Transverse colon (tissue), 4 donors: ENCODE results near the gene UBASH3B. TPM values are rescaled to one million over a fixed set of nuclear protein-coding genes. Genes with fewer than 3 reads are reported as not detected.

Experiments
- small RNA-seq, 4 donors: library from RNA; depleted of rRNA; stranded (forward); fragments of <200 nt; gene quantifications; one replicate each; pipeline ENCODE3, GENCODE V24; 2016
- total RNA-seq, 4 donors: library from RNA; depleted of rRNA; stranded (reverse); fragments of >200 nt; gene quantifications; one replicate each; pipeline ENCODE4 v1.1.0, GENCODE V29; 2016

UBASH3B gene
- total RNA-seq, 4 donors from 2014 or later: 2.0 to 101 (median 17.0) TPM

Small RNAs within 50 kb of the gene (small RNA-seq; reads per million reads assigned to genes)
- 0 reads per million in 4 donors for gene RF01210

Other genes starting within 250 kb of the UBASH3B start
- gene CRTAM, start 182.8 kb downstream of the UBASH3B start, total RNA-seq: 1 to 10 TPM in 1 of 4 donors, under 1 TPM in 1, not detected in 2; 0.41 to 1.7 TPM
- gene JHY, start 227.0 kb downstream of the UBASH3B start, total RNA-seq: 1 to 10 TPM in 3 of 4 donors, not detected in 1; 2.0 to 5.2 (median 4.4) TPM